GM06990 (cell line): ENCODE measurements around the gene CAPN2.
"Not testable (repeated sequence)": the region's sequence is repeated elsewhere in the genome, so short reads cannot be mapped to it uniquely, and the experiment has no call there.

ENCODE experiments used
- DNase-seq: peaks from one replicate; pipeline ENCODE4 v3.0.0-alpha.2; 2011; ENCODE audit not compliant: insufficient read length; ENCODE audit errors: extremely low read depth
- H3K27me3 ChIP-seq: replicated peaks from 2 replicates; pipeline ENCODE4 v1.6.0; 2011; ENCODE audit warnings: low read length; ENCODE audit not compliant: control insufficient read depth, insufficient read depth
- H3K36me3 ChIP-seq: 2 replicates; pipeline ENCODE4 v1.5.1; 2011; ENCODE audit warnings: low read length; ENCODE audit not compliant: control insufficient read depth, insufficient read depth
- H3K4me3 ChIP-seq: replicated peaks from 2 replicates; pipeline ENCODE4 v1.5.1; 2011; ENCODE audit warnings: low read depth, mild to moderate bottlenecking, control low read depth, low read length
- TF ChIP-seq, protein P1 (sequence below): IDR thresholded peaks from 2 replicates; pipeline ENCODE4 v1.5.1; 2011; ENCODE audit warnings: low read length, control low read depth, mild to moderate bottlenecking, inconsistent platforms; ENCODE audit not compliant: insufficient read depth, poor library complexity, severe bottlenecking

The CAPN2 gene

DNA sequence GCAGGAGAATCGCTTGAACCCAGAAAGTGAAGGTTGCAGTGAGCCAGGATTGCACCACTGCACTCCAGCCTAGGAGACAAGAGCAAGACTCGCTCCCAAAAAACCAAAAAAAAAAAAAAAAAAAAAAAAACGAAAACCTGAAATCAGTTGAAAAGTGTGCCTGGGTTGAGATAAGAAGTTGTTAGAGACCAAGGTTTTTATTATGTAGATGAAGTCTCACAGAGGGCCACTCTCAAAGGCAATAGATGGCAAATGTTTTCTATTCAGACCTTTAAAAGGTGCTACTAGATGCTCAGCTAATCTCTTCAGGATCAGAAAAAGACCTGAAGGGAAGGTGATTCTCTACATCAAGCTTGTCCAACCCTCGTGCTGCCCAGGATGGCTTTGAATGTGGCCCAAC, 17.6 kb downstream of the CAPN2 start:
- H3K27me3 ChIP-seq, result no peaks in the 10 kb centered on the region
- DNase-seq, result no peak
- no peak overlapping the region for H3K4me3 ChIP-seq
- H3K36me3 ChIP-seq, result peaks cover 2% of the 10 kb centered on the region
- TF ChIP-seq, protein P1, sequence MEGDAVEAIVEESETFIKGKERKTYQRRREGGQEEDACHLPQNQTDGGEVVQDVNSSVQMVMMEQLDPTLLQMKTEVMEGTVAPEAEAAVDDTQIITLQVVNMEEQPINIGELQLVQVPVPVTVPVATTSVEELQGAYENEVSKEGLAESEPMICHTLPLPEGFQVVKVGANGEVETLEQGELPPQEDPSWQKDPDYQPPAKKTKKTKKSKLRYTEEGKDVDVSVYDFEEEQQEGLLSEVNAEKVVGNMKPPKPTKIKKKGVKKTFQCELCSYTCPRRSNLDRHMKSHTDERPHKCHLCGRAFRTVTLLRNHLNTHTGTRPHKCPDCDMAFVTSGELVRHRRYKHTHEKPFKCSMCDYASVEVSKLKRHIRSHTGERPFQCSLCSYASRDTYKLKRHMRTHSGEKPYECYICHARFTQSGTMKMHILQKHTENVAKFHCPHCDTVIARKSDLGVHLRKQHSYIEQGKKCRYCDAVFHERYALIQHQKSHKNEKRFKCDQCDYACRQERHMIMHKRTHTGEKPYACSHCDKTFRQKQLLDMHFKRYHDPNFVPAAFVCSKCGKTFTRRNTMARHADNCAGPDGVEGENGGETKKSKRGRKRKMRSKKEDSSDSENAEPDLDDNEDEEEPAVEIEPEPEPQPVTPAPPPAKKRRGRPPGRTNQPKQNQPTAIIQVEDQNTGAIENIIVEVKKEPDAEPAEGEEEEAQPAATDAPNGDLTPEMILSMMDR, result no peak

DNA sequence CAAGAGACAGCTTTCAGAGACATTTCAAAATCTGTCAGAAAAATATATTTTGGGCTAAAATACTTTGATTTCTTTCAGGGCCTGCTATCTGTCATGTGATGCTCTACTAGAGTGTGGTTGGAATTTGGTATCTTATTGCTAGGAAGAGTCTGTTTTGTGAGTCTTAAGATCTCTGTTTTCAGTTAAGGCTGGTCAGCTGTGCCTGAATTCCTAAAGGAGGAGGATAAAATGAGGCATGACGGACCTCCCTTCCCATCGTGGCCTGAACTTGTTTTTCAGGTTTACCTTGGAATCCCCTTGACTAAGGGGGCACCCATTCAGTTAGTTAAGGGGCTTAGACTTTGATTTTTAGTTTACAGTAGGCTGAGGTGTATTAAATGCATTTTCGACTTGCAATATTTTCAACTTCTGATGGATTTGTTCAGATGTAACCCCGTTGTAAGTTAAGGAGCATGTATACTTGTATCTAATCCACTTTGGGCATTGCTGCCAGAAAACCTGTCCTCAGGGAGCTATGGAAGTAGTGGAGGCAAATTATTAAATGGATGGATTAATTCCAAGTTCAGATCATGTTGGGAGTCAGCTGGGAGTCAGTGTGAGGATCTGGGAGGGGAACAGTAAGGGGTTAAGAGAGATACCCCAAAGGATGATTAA, 18.3 kb downstream of the CAPN2 start:
- H3K36me3 ChIP-seq, result peaks cover 2% of the 10 kb centered on the region
- H3K4me3 ChIP-seq, result no peak overlapping the region
- DNase-seq, result no peak
- TF ChIP-seq, protein P1, result no peak
- no peaks in the 10 kb centered on the region for H3K27me3 ChIP-seq

DNA sequence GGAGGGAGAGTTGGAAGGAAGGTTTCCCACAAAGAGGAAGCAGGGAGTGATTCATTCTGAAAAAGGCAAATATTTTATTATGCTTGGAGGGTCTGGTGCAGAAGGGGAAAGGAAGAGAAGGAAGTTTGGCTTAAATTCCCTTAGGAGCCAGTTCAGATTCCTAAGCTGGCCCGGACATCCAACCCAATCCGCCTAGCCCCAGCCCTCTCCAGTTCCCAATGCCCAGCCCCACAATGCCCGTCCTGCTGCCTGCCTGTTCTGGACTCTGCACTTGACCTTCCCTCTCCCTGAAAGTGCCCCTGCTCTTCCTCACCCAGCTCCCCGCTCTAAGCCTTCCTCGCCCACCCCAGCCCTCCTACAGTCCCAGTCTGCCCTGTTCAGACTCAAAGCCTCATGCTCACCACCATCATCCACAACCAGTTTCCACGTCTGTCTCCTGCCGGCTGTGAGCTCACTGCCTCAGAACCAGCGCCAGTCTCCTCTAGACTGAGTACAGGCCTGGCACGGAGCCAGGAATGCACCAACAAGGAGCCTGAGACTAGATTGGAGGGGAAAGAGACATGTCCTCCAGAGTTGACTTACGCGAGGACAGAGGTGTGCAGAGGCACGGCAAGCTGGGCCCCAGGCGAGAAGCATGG, 18.9 kb downstream of the CAPN2 start:
- no peak for DNase-seq
- peaks cover 4% of the 10 kb centered on the region for H3K36me3 ChIP-seq
- no peaks in the 10 kb centered on the region for H3K27me3 ChIP-seq
- TF ChIP-seq, protein P1, result no peak
- no peak overlapping the region for H3K4me3 ChIP-seq

DNA sequence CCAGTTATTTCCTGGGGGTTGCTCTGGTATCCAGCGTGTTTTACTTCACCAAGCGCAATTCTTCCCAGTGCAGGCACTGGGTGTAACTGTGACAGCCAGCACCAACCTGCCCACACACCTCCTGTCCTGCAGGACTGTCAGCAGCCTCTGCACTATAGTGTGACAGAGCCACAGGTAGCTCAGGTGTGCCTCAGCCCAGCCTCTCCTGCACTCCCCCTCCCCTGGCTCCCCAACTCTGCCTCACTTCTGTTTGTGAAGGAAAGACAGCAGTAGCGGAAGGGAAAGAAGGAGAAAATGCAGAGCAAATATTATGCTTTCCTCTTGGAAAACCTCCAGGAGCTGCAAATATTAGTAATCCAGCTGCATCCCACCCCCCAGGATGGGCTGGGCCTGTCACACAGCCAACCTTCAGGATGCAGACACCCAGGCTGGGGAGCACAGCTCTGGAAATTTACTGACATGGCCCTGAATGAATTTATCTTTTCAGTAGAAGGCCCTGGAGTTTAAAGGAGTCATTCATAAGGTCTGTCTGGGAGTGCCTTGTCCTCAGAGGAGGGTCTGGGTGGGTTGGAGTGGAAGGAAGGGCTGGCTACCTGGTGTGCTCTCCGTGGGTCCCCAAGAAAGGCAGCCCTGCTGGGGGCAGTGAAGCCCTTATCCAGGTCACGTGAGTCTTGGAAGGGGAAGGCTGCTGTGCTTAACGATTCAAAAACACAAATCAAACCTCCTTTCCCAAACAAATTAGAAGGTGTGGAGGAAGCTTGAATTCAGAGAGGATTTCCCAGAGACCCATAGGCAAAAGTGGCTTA, 20.9 kb downstream of the CAPN2 start:
- no peak overlapping the region for H3K4me3 ChIP-seq
- H3K36me3 ChIP-seq, result peaks cover 4% of the 10 kb centered on the region
- H3K27me3 ChIP-seq, result no peaks in the 10 kb centered on the region
- TF ChIP-seq, protein P1, result no peak
- DNase-seq, result no peak

DNA sequence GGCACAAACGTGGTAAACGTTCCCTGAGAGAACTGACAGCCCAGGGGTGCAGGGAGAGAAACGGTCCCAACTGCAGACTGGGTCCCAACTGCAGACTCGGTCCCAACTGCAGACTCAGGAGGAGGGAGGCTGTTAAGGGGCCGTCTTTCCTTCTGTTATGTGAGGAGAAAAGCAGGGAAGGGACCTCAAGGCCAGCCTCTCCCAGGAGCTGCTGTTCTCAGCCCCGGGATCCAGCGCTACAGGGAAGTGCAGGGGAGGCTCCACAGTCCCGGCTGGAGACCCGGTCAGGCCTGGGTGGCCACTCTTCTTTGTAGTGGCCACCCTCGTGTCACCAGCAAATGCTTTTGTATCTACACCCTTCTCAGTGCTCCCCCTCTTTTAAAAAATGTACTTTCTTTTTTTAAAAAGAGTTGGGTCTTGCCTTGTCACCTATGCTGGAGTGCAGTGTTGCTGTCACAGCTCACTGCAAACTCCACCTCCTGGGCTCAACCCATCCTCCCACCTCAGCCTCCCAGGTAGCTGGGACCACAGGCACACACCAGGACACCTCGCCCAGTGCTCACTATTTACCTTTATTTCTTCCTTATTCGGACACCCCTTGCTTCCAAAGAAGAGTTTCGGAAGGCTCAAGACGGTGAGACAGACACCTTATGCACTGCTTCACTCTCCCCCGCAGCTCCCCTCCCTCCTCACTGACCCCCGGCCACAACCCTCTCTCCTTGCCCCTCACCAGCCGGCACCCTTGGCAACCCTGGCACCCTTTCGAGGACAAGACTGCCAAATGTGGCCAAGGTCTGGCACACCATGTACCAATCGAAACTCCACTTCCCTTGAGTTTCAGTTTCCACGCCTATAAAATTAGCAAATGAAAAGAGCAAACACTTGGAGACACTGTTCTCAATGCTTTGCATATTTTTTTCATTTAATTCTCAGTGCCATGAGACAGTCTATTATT, 21.8 kb downstream of the CAPN2 start:
- TF ChIP-seq, protein P1, result no peak
- DNase-seq, result no peak
- H3K27me3 ChIP-seq, result no peaks in the 10 kb centered on the region
- no peak overlapping the region for H3K4me3 ChIP-seq
- peaks cover 6% of the 10 kb centered on the region for H3K36me3 ChIP-seq

DNA sequence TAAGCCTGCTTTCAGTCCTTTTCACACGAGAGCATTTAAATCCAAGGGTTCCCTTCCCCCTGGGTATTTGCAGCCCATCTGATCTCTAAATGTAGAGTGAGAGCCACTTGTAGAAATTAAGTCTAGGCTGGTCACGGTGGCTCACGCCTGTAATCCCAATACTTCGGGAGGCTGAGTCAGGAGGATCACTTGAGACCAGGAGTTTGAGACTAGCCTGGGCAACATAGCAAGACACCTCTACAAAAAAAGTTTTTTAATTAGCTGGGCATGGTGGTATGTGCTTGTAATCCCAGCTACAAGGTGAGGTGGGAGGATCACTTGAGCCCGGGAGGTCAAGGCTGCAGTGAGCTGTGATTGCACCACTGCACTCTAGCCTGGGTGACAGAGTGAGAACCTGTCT, 24.3 kb downstream of the CAPN2 start:
- not testable (repeated sequence) for DNase-seq, H3K27me3 ChIP-seq, H3K36me3 ChIP-seq, H3K4me3 ChIP-seq
